Stimulated activated CD8-positive, alpha-beta memory T cell treated with anti-CD3 and anti-CD28 coated beads, Interleukin-12 subunit alpha, Interleukin-12 subunit beta, amount 100 ng/mL, for 4 hours (primary cell): ENCODE results near the gene MGME1.

Experiments used
- DNase-seq: peaks from one replicate; pipeline ENCODE4 v3.0.0-alpha.2; 2020; ENCODE audit warnings: low read depth

MGME1 gene

GRCh38 chr20:17992847-17993513, 24.2 kb downstream of the MGME1 start:
- no peak for DNase-seq

- DNase-seq, result no peak
Observed at GRCh38 chr20:17993546-17993945, 24.7 kb downstream of the MGME1 start.

- DNase-seq, result no peak
Observed at GRCh38 chr20:17995967-17996819, 27.4 kb downstream of the MGME1 start.

- DNase-seq, result no peak
Observed at GRCh38 chr20:17998446-17998845, 29.6 kb downstream of the MGME1 start.

GRCh38 chr20:17999566-17999965, 30.7 kb downstream of the MGME1 start:
- DNase-seq, result no peak

GRCh38 chr20:18001131-18001921, 32.5 kb downstream of the MGME1 start:
- no peak for DNase-seq

- no peak for DNase-seq
Observed at GRCh38 chr20:18003897-18004296, 35.1 kb downstream of the MGME1 start.

GRCh38 chr20:18004384-18005031, 35.7 kb downstream of the MGME1 start:
- DNase-seq, result no peak

- DNase-seq, result no peak
Observed at GRCh38 chr20:18005170-18005989, 36.6 kb downstream of the MGME1 start.

- no peak for DNase-seq
Observed at GRCh38 chr20:18005990-18006364, 37.2 kb downstream of the MGME1 start.

- DNase-seq, result no peak
Observed at GRCh38 chr20:18006684-18007083, 37.9 kb downstream of the MGME1 start.

- no peak for DNase-seq
Observed at GRCh38 chr20:18007534-18008292, 38.9 kb downstream of the MGME1 start.

- no peak for DNase-seq
Observed at GRCh38 chr20:18009116-18009515, 40.3 kb downstream of the MGME1 start.

GRCh38 chr20:18011482-18011881, 42.7 kb downstream of the MGME1 start:
- DNase-seq, result no peak

GRCh38 chr20:18011951-18012645, 43.3 kb downstream of the MGME1 start:
- DNase-seq, result no peak

- DNase-seq, result no peak
Observed at GRCh38 chr20:18012901-18013300, 44.1 kb downstream of the MGME1 start.

- DNase-seq, result no peak
Observed at GRCh38 chr20:18014411-18014810, 45.6 kb downstream of the MGME1 start.

- DNase-seq, result no peak
Observed at GRCh38 chr20:18016772-18017171, 48.0 kb downstream of the MGME1 start.

- no peak for DNase-seq
Observed at GRCh38 chr20:18018100-18018499, 49.3 kb downstream of the MGME1 start.

- no peak for DNase-seq
Observed at GRCh38 chr20:18019068-18019467, 50.2 kb downstream of the MGME1 start.
